GM12878 (cell line): ENCODE results near the gene PSTPIP2. TPM values are rescaled to one million over a fixed set of nuclear protein-coding genes. Genes with fewer than 3 reads are reported as not detected.

ENCODE experiments used
- ATAC-seq: fragments of 200-7000 bp; cut with Tn5 transposase; 3 replicates; pipeline ENCODE4 v1.9.1; 2020; ENCODE audit warnings: mild to moderate bottlenecking, moderate library complexity
- BruUV-seq: library from RNA; stranded (reverse); fragments of 400-500 nt; replicated peaks from 2 replicates; lab custom pipeline; 2021; lab: Mats Ljungman, UMichigan
- CTCF ChIA-PET: fragments of 300-600 bp; sonication (Branson Sonifier 250); formaldehyde crosslinking; extraction: SDS; loops from one replicate; lab custom pipeline; 2021; ENCODE audit warnings: inconsistent platforms; lab: Yijun Ruan, JAX
- POLR2A ChIA-PET: fragments of 350-600 bp; formaldehyde crosslinking; extraction: SDS; loops from one replicate; lab custom pipeline; 2021; ENCODE audit warnings: inconsistent platforms; lab: Charles Lee
- RAD21 ChIA-PET: fragments of 300-600 bp; sonication (Branson Sonifier 250); formaldehyde crosslinking; loops from one replicate; lab custom pipeline; 2023; ENCODE audit warnings: antibody characterized with exemption; ENCODE audit not compliant: unreplicated experiment; lab: Charles Lee
- SMC1A ChIA-PET: fragments of 300-600 bp; sonication (Branson Sonifier 250); formaldehyde crosslinking; loops from one replicate; lab custom pipeline; 2023; ENCODE audit not compliant: unreplicated experiment, uncharacterized antibody; lab: Charles Lee
- DNase-seq: peaks from one replicate; pipeline ENCODE4 v3.0.0-alpha.2; 2011; ENCODE audit warnings: low read depth, low spot score
- FAIRE-seq: peaks from 3 replicates; lab custom pipeline; 2011; peaks lifted over from hg19 to GRCh38; lab: Jason Lieb, UNC
- H2AFZ ChIP-seq: 2 replicates; pipeline ENCODE4 v1.6.0; 2011; ENCODE audit warnings: low read depth, low read length, control low read depth; ENCODE audit not compliant: control insufficient read depth
- H3K27ac ChIP-seq: 2 replicates; pipeline ENCODE4 v1.5.1; 2011; ENCODE audit warnings: control low read depth; ENCODE audit not compliant: control insufficient read depth, insufficient read depth
- H3K27me3 ChIP-seq, 2 experiments: replicated peaks in 1 of 2; 2 replicates each; pipeline versions ENCODE4 v1.6.0 to v1.6.1; 2011; ENCODE audit warnings: low read length in 1 of 2; ENCODE audit not compliant: control insufficient read depth in 2 of 2, insufficient read depth in 2 of 2
- H3K36me3 ChIP-seq, 2 experiments: 2 replicates each; pipeline ENCODE4 v1.5.1; 2011; ENCODE audit warnings: low read length in 1 of 2; ENCODE audit not compliant: control insufficient read depth in 2 of 2, insufficient read depth in 2 of 2
- H3K4me1 ChIP-seq: 2 replicates; pipeline ENCODE4 v1.6.1; 2011; ENCODE audit warnings: mild to moderate bottlenecking, low read length, moderate library complexity, mixed read lengths; ENCODE audit not compliant: control insufficient read depth, insufficient read depth
- H3K4me2 ChIP-seq: 2 replicates; pipeline ENCODE4 v1.6.0; 2011; ENCODE audit warnings: control low read depth; ENCODE audit not compliant: control insufficient read depth, insufficient read depth
- H3K4me3 ChIP-seq: fragments of 200-600 bp; sonication (generic); 2 replicates; pipeline ENCODE4 v1.5.1; 2016
- H3K79me2 ChIP-seq: 2 replicates; pipeline ENCODE4 v1.6.0; 2011; ENCODE audit warnings: low read length; ENCODE audit not compliant: control insufficient read depth, insufficient read depth
- H3K9ac ChIP-seq: 2 replicates; pipeline ENCODE4 v1.8.0; 2011; ENCODE audit warnings: low read length, control low read depth, mixed read lengths; ENCODE audit not compliant: control insufficient read depth, insufficient read depth
- H3K9me3 ChIP-seq: replicated peaks from 3 replicates; pipeline ENCODE4 v1.5.1; 2011; ENCODE audit warnings: mild to moderate bottlenecking, low read length; ENCODE audit not compliant: control insufficient read depth, insufficient read depth
- H4K20me1 ChIP-seq: 2 replicates; pipeline ENCODE4 v1.6.0; 2011; ENCODE audit not compliant: control insufficient read depth, insufficient read depth
- BHLHE40 ChIP-seq, 2 experiments: fragments of 450-650 bp in 1 of 2; IDR thresholded peaks; 2 replicates each; pipeline ENCODE4 v1.6.1; 2011 to 2017; ENCODE audit warnings: low read depth in 2 of 2, borderline replicate concordance in 1 of 2, improper control_type of control experiment in 1 of 2, low read length in 1 of 2, mild to moderate bottlenecking in 1 of 2
- ESRRA ChIP-seq: IDR thresholded peaks from 2 replicates; pipeline ENCODE4 v1.6.1; 2012; ENCODE audit warnings: mild to moderate bottlenecking, low read length, improper control_type of control experiment
- NR2C1 ChIP-seq: fragments of 450-650 bp; IDR thresholded peaks from 2 replicates; pipeline ENCODE4 v1.6.1; 2017; ENCODE audit warnings: antibody characterized with exemption, mild to moderate bottlenecking, moderate library complexity
- RUNX3 ChIP-seq: IDR thresholded peaks from 2 replicates; pipeline ENCODE4 v1.6.1; 2012; ENCODE audit warnings: low read length, inconsistent platforms
- SPI1 ChIP-seq: IDR thresholded peaks from 2 replicates; pipeline ENCODE4 v1.6.1; 2011; ENCODE audit warnings: low read depth, mild to moderate bottlenecking, low read length, moderate library complexity, borderline replicate concordance; ENCODE audit not compliant: insufficient read depth
- WGBS: methylation state at CpG from one replicate; pipeline ENCODE4 v1.1.6; 2016; ENCODE audit warnings: low lambda C conversion rate; ENCODE audit not compliant: insufficient replicate concordance, insufficient coverage; ENCODE audit errors: missing lambda C conversion rate; 5-methylcytosine and 5-hydroxymethylcytosine counted together
- in situ Hi-C: fragments of 300-500 bp; cut with MboI; formaldehyde crosslinking; loops from 9 replicates; pipeline ENCODE4 v1.14.3; 2018; ENCODE audit warnings: mixed read lengths
- intact Hi-C: fragments of 100-400 bp; cut with micrococcal nuclease; formaldehyde crosslinking; loops from one replicate; pipeline ENCODE4 v1.14.2; 2022; ENCODE audit not compliant: unreplicated experiment
- polyA plus RNA-seq, 11 experiments: library from polyadenylated mRNA; depleted of rRNA in 4 of 11; unstranded in 6 of 11; stranded (reverse) in 5 of 11; fragments of >200 nt; fragmentation: Nextera tagmentation in 4 of 11; fragmentation: Illumina TruSeq in 1 of 11; extraction: Ambion mirVana in 4 of 11; extraction: Trizol in 1 of 11; gene quantifications; 1 replicate in 1 of 11; 2 replicates in 10 of 11; pipeline versions ENCODE4 v1.2.1 to v1.2.3, GENCODE V29; 2011 to 2016; ENCODE audit warnings: inconsistent platforms in 2 of 11, missing spikeins in 2 of 11, low read depth in 1 of 11
- total RNA-seq, 4 experiments: library from RNA; depleted of rRNA in 3 of 4; stranded (reverse); fragments of >200 nt in 3 of 4; fragmentation: Illumina TruSeq in 1 of 4; extraction: Trizol in 1 of 4; gene quantifications; 2 replicates each; pipeline versions ENCODE4 v1.2.1 to v1.2.3, GENCODE V29; 2013 to 2021

The PSTPIP2 gene
- total and polyA plus RNA-seq, 10 of the 15 experiments (the other 5 are each of a cell fraction or from before 2014, with no cell fraction given) = 0.69 to 38.4 (median 24.7) TPM

DNA sequence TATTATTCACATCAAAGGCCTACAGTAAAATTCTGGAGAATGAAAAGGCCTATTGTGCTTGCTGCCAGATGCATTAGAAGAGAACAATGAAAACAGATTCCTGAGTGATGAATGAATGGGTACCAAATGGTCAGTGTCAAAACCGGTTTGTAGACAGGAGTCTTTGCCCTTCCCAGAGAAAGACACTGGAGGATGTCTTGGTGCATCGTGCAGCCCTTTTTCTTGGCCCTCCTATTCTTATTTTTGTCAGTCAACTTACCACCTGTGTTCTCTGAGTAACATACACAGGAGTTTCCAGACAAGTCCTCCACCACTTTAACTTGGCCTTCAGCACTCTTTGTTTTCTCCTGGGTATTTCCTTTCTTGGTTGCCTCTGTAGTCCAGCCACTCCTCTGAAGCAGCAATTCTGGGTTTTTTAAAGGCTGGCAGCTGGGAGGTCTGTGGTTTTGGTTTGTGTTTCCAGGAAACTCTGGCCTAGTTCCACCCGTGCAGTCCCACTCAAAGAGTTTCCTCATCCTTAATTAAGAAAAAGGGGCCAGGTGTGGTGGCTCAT, 29.4 kb downstream of the PSTPIP2 start:
- Histone ChIP-seq H3K4me2 (no peak overlapping the region), H3K9ac (no peak overlapping the region), H3K9me3 (no peaks in the 10 kb centered on the region; the same call in 2 of the 3 replicates), H3K27me3 (no peaks in the 10 kb centered on the region), H4K20me1 (no peaks in the 10 kb centered on the region), H3K27ac (no peak overlapping the region), H2AFZ (no peak overlapping the region), H3K4me3 (no peak overlapping the region), H3K79me2 (no peaks in the 10 kb centered on the region), H3K36me3 (no peaks in the 10 kb centered on the region), H3K4me1 (no peaks in the 10 kb centered on the region)
- ATAC-seq = no peak
- intact Hi-C loops = no loop called here
- ChIA-PET SMC1A (interaction anchor here (1.0 kb wide), 1 partner anchor 35 kb away, joined by 3 read pairs; no protein-coding TSS in a partner anchor), RAD21 (no interaction called here), POLR2A (interaction anchor here (0.7 kb wide), 2 partner anchors 12 to 46 kb away, joined by 3 to 7 read pairs; no protein-coding TSS in a partner anchor), CTCF (no interaction called here)
- WGBS = 25% methylated on average over 3 of the region's 3 CpGs
- DNase-seq = no peak
- BruUV-seq = no TSS peak
- FAIRE-seq = no peak
- peak; percentile 63; the same call in 1 of the 2 replicates for TF ChIP-seq RUNX3
- no peak for TF ChIP-seq NR2C1
- in situ Hi-C loops = no loop called here

DNA sequence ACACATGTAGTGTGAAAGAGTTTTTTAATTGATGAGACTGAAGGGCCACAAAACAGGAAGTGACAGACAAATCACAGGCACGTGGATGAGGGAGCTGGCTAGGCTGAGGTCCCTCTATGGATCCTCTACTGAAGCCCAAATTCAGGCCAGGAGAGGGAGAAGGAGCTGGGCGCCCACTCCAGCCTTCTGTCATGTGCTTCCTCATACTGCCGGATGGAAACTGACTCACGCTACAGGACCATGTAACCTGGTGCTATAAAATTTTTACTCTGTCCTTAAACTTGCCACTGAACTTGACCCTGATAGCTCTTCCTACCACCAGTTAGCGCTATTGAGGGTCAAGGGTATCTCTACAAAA, 31.3 kb downstream of the PSTPIP2 start:
- Histone ChIP-seq H3K4me1 (no peaks in the 10 kb centered on the region), H2AFZ (peak overlapping the region; percentile 13; the same call in 1 of the 2 replicates), H3K27me3 (no peaks in the 10 kb centered on the region), H3K9me3 (no peaks in the 10 kb centered on the region; the same call in 2 of the 3 replicates), H3K27ac (no peak overlapping the region), H3K4me2 (no peak overlapping the region), H3K4me3 (no peak overlapping the region), H3K9ac (no peak overlapping the region), H3K79me2 (no peaks in the 10 kb centered on the region), H3K36me3 (no peaks in the 10 kb centered on the region), H4K20me1 (no peaks in the 10 kb centered on the region)
- ATAC-seq = no peak
- WGBS = 75% methylated on average over 5 of the region's 5 CpGs
- in situ Hi-C loops (no loop called here), intact Hi-C loops (no loop called here)
- CTCF ChIA-PET = no interaction called here
- no TSS peak for BruUV-seq
- SMC1A ChIA-PET = interaction anchor here (1.5 kb wide), 1 partner anchor 14 kb away, joined by 3 read pairs; no protein-coding TSS in a partner anchor
- TF ChIP-seq BHLHE40 (IDR thresholded peaks at IDR 0.05; ENCODE audit: borderline replicate concordance in 1 of 2, low read depth in 2 of 2, low read length in 1 of 2) (0 out of 4 replicates have a peak, but pooled peaks of 1 of the 2 experiments have one; percentile 17), SPI1 (peak; percentile 77), ESRRA (no peak)
- POLR2A ChIA-PET = no interaction called here
- no peak for FAIRE-seq
- RAD21 ChIA-PET = no interaction called here
- DNase-seq = no peak
